Fibroblast of pulmonary artery (primary cell): Measurements from ENCODE around the gene FGD4.
A peak's percentile ranks its signal among the peaks of the same experiment; 100 is the strongest.

ENCODE experiments used
- DNase-seq: peaks from one replicate; pipeline ENCODE4 v3.0.0-alpha.2; 2010; ENCODE audit warnings: low read depth
- H3K4me3 ChIP-seq: replicated peaks from 2 replicates; pipeline ENCODE4 v1.5.1; 2011; ENCODE audit warnings: low read depth, mild to moderate bottlenecking, control low read depth, low read length, moderate library complexity
- CTCF ChIP-seq: IDR thresholded peaks from 2 replicates; pipeline ENCODE4 v1.5.1; 2011; ENCODE audit warnings: mild to moderate bottlenecking, control low read depth, low read length, inconsistent platforms; ENCODE audit errors: missing control alignments

The FGD4 gene

GRCh38 chr12:32440120-32440865 lies 40.9 kb downstream of the FGD4 start:
- no peak for DNase-seq
- TF ChIP-seq CTCF = no peak
- H3K4me3 ChIP-seq = no peak overlapping the region

GRCh38 chr12:32443491-32443890 lies 44.1 kb downstream of the FGD4 start:
- no peak overlapping the region for H3K4me3 ChIP-seq
- TF ChIP-seq CTCF = no peak
- no peak for DNase-seq

GRCh38 chr12:32444895-32445294 lies 45.5 kb downstream of the FGD4 start:
- peak; percentile 86 for DNase-seq
- no peak overlapping the region for H3K4me3 ChIP-seq
- no peak for TF ChIP-seq CTCF

GRCh38 chr12:32445356-32445755 lies 46.0 kb downstream of the FGD4 start:
- no peak for DNase-seq
- H3K4me3 ChIP-seq = no peak overlapping the region
- no peak for TF ChIP-seq CTCF

GRCh38 chr12:32446316-32447119 lies 47.2 kb downstream of the FGD4 start:
- no peak overlapping the region for H3K4me3 ChIP-seq
- TF ChIP-seq CTCF = no peak
- DNase-seq = no peak

GRCh38 chr12:32448586-32448985 lies 49.2 kb downstream of the FGD4 start:
- no peak overlapping the region for H3K4me3 ChIP-seq
- peak; percentile 55 for DNase-seq
- TF ChIP-seq CTCF = no peak
